GM12878 (cell line): ENCODE data around the gene NECTIN1. TPM values are rescaled to one million over a fixed set of nuclear protein-coding genes. Genes with fewer than 3 reads are reported as not detected.

Experiments used
- ATAC-seq: fragments of 200-7000 bp; cut with Tn5 transposase; 3 replicates; pipeline ENCODE4 v1.9.1; 2020; ENCODE audit warnings: mild to moderate bottlenecking, moderate library complexity
- BruUV-seq: library from RNA; stranded (reverse); fragments of 400-500 nt; replicated peaks from 2 replicates; lab custom pipeline; 2021; lab: Mats Ljungman, UMichigan
- CTCF ChIA-PET: fragments of 300-600 bp; sonication (Branson Sonifier 250); formaldehyde crosslinking; extraction: SDS; loops from one replicate; lab custom pipeline; 2021; ENCODE audit warnings: inconsistent platforms; lab: Yijun Ruan, JAX
- POLR2A ChIA-PET: fragments of 350-600 bp; formaldehyde crosslinking; extraction: SDS; loops from one replicate; lab custom pipeline; 2021; ENCODE audit warnings: inconsistent platforms; lab: Charles Lee
- RAD21 ChIA-PET: fragments of 300-600 bp; sonication (Branson Sonifier 250); formaldehyde crosslinking; loops from one replicate; lab custom pipeline; 2023; ENCODE audit warnings: antibody characterized with exemption; ENCODE audit not compliant: unreplicated experiment; lab: Charles Lee
- SMC1A ChIA-PET: fragments of 300-600 bp; sonication (Branson Sonifier 250); formaldehyde crosslinking; loops from one replicate; lab custom pipeline; 2023; ENCODE audit not compliant: unreplicated experiment, uncharacterized antibody; lab: Charles Lee
- DNase-seq: peaks from one replicate; pipeline ENCODE4 v3.0.0-alpha.2; 2011; ENCODE audit warnings: low read depth, low spot score
- FAIRE-seq: peaks from 3 replicates; lab custom pipeline; 2011; peaks lifted over from hg19 to GRCh38; lab: Jason Lieb, UNC
- H2AFZ ChIP-seq: 2 replicates; pipeline ENCODE4 v1.6.0; 2011; ENCODE audit warnings: low read depth, low read length, control low read depth; ENCODE audit not compliant: control insufficient read depth
- H3K27ac ChIP-seq: 2 replicates; pipeline ENCODE4 v1.5.1; 2011; ENCODE audit warnings: control low read depth; ENCODE audit not compliant: control insufficient read depth, insufficient read depth
- H3K27me3 ChIP-seq, 2 experiments: replicated peaks in 1 of 2; 2 replicates each; pipeline versions ENCODE4 v1.6.0 to v1.6.1; 2011; ENCODE audit warnings: low read length in 1 of 2; ENCODE audit not compliant: control insufficient read depth in 2 of 2, insufficient read depth in 2 of 2
- H3K36me3 ChIP-seq, 2 experiments: 2 replicates each; pipeline ENCODE4 v1.5.1; 2011; ENCODE audit warnings: low read length in 1 of 2; ENCODE audit not compliant: control insufficient read depth in 2 of 2, insufficient read depth in 2 of 2
- H3K4me1 ChIP-seq: 2 replicates; pipeline ENCODE4 v1.6.1; 2011; ENCODE audit warnings: mild to moderate bottlenecking, low read length, moderate library complexity, mixed read lengths; ENCODE audit not compliant: control insufficient read depth, insufficient read depth
- H3K4me2 ChIP-seq: 2 replicates; pipeline ENCODE4 v1.6.0; 2011; ENCODE audit warnings: control low read depth; ENCODE audit not compliant: control insufficient read depth, insufficient read depth
- H3K4me3 ChIP-seq: fragments of 200-600 bp; sonication (generic); 2 replicates; pipeline ENCODE4 v1.5.1; 2016
- H3K79me2 ChIP-seq: 2 replicates; pipeline ENCODE4 v1.6.0; 2011; ENCODE audit warnings: low read length; ENCODE audit not compliant: control insufficient read depth, insufficient read depth
- H3K9ac ChIP-seq: 2 replicates; pipeline ENCODE4 v1.8.0; 2011; ENCODE audit warnings: low read length, control low read depth, mixed read lengths; ENCODE audit not compliant: control insufficient read depth, insufficient read depth
- H3K9me3 ChIP-seq: replicated peaks from 3 replicates; pipeline ENCODE4 v1.5.1; 2011; ENCODE audit warnings: mild to moderate bottlenecking, low read length; ENCODE audit not compliant: control insufficient read depth, insufficient read depth
- H4K20me1 ChIP-seq: 2 replicates; pipeline ENCODE4 v1.6.0; 2011; ENCODE audit not compliant: control insufficient read depth, insufficient read depth
- CTCF ChIP-seq, 3 experiments: IDR thresholded peaks in 2 of 3; conservative IDR thresholded peaks in 1 of 3; 2 replicates each; pipeline ENCODE4 v1.5.1; 2011; ENCODE audit warnings: low read depth in 3 of 3, low read length in 3 of 3, mild to moderate bottlenecking in 3 of 3, control low read depth in 2 of 3, moderate library complexity in 2 of 3, inconsistent platforms in 1 of 3, mixed read lengths in 1 of 3; ENCODE audit not compliant: control insufficient read depth in 2 of 3, insufficient read depth in 1 of 3; ENCODE audit errors: extremely low read depth in 1 of 3
- FOXK2 ChIP-seq: fragments of 450-650 bp; IDR thresholded peaks from 2 replicates; pipeline ENCODE4 v1.6.1; 2017; ENCODE audit warnings: mild to moderate bottlenecking, moderate library complexity
- HDAC2 ChIP-seq: fragments of 200-600 bp; sonication (generic); IDR thresholded peaks from 2 replicates; pipeline ENCODE4 v1.6.1; 2017
- MYB ChIP-seq: fragments of 150-350 bp; IDR thresholded peaks from 2 replicates; pipeline ENCODE4 v1.6.1; 2014; ENCODE audit warnings: mild to moderate bottlenecking, low read depth, low read length, borderline replicate concordance
- RB1 ChIP-seq: fragments of 450-650 bp; formaldehyde crosslinking; IDR thresholded peaks from 2 replicates; pipeline ENCODE4 v1.6.1; 2017; ENCODE audit warnings: mild to moderate bottlenecking, borderline replicate concordance
- SMC3 ChIP-seq: IDR thresholded peaks from 2 replicates; pipeline ENCODE4 v1.6.1; 2011; ENCODE audit warnings: low read length, improper control_type of control experiment, borderline replicate concordance
- WGBS: methylation state at CpG from one replicate; pipeline ENCODE4 v1.1.6; 2016; ENCODE audit warnings: low lambda C conversion rate; ENCODE audit not compliant: insufficient replicate concordance, insufficient coverage; ENCODE audit errors: missing lambda C conversion rate; 5-methylcytosine and 5-hydroxymethylcytosine counted together
- in situ Hi-C: fragments of 300-500 bp; cut with MboI; formaldehyde crosslinking; loops from 9 replicates; pipeline ENCODE4 v1.14.3; 2018; ENCODE audit warnings: mixed read lengths
- intact Hi-C: fragments of 100-400 bp; cut with micrococcal nuclease; formaldehyde crosslinking; loops from one replicate; pipeline ENCODE4 v1.14.2; 2022; ENCODE audit not compliant: unreplicated experiment
- polyA plus RNA-seq, 11 experiments: library from polyadenylated mRNA; depleted of rRNA in 4 of 11; unstranded in 6 of 11; stranded (reverse) in 5 of 11; fragments of >200 nt; fragmentation: Nextera tagmentation in 4 of 11; fragmentation: Illumina TruSeq in 1 of 11; extraction: Ambion mirVana in 4 of 11; extraction: Trizol in 1 of 11; gene quantifications; 1 replicate in 1 of 11; 2 replicates in 10 of 11; pipeline versions ENCODE4 v1.2.1 to v1.2.3, GENCODE V29; 2011 to 2016; ENCODE audit warnings: inconsistent platforms in 2 of 11, missing spikeins in 2 of 11, low read depth in 1 of 11
- total RNA-seq, 4 experiments: library from RNA; depleted of rRNA in 3 of 4; stranded (reverse); fragments of >200 nt in 3 of 4; fragmentation: Illumina TruSeq in 1 of 4; extraction: Trizol in 1 of 4; gene quantifications; 2 replicates each; pipeline versions ENCODE4 v1.2.1 to v1.2.3, GENCODE V29; 2013 to 2021

NECTIN1 gene
- total and polyA plus RNA-seq, 10 of the 15 experiments (the other 5 are each of a cell fraction or from before 2014, with no cell fraction given), result 0.97 to 9.2 (median 2.3) TPM

- WGBS, result 44% methylated on average over 6 of the region's 6 CpGs
- no peak overlapping the region for H3K9ac ChIP-seq
- no peak overlapping the region for H3K27ac ChIP-seq
- DNase-seq (no peak), ATAC-seq (no peak), FAIRE-seq (no peak)
- ChIA-PET POLR2A (no interaction called here), CTCF (interaction anchor here (1.0 to 2.8 kb wide), 4 partner anchors 11 to 484 kb away, joined by 3 to 14 read pairs (median 4); no protein-coding TSS in a partner anchor), RAD21 (interaction anchor here (0.5 kb wide), 1 partner anchor 462 kb away, joined by 5 read pairs; no protein-coding TSS in a partner anchor), SMC1A (no interaction called here)
- H2AFZ ChIP-seq, result no peak overlapping the region
- H3K79me2 ChIP-seq, result no peaks in the 10 kb centered on the region
- no peaks in the 10 kb centered on the region for H3K36me3 ChIP-seq
- intact Hi-C loops (no loop called here), in situ Hi-C loops (no loop called here)
- no peaks in the 10 kb centered on the region for H3K4me1 ChIP-seq
- no peaks in the 10 kb centered on the region for H4K20me1 ChIP-seq
- H3K27me3 ChIP-seq, result peaks cover 0 to 3% of the 10 kb centered on the region in 2 experiments; a peak in 3 of 4 replicates
- no peaks in the 10 kb centered on the region for H3K9me3 ChIP-seq
- no peak overlapping the region for H3K4me3 ChIP-seq
- TF ChIP-seq SMC3 (no peak), HDAC2 (no peak), MYB (no peak), FOXK2 (no peak)
- BruUV-seq, result no TSS peak
- no peak overlapping the region for H3K4me2 ChIP-seq
Observed at GRCh38 chr11:119624629-119625028, 104.4 kb downstream of the NECTIN1 start.

GRCh38 chr11:119624102-119624615, 104.8 kb downstream of the NECTIN1 start:
- DNase-seq (no peak), FAIRE-seq (no peak), ATAC-seq (peak; percentile 53)
- H4K20me1 ChIP-seq, result no peaks in the 10 kb centered on the region
- no peaks in the 10 kb centered on the region for H3K9me3 ChIP-seq
- no peaks in the 10 kb centered on the region for H3K36me3 ChIP-seq
- 9% methylated on average over 5 of the region's 9 CpGs for WGBS
- no peaks in the 10 kb centered on the region for H3K79me2 ChIP-seq
- intact Hi-C loops, result no loop called here
- no peak overlapping the region for H2AFZ ChIP-seq
- ChIA-PET RAD21 (no interaction called here), CTCF (interaction anchor here (0.7 to 2.8 kb wide), 6 partner anchors 8 to 198 kb away, joined by 3 to 14 read pairs (median 4); no protein-coding TSS in a partner anchor), SMC1A (interaction anchor here (0.5 kb wide), 1 partner anchor 102 kb away, joined by 3 read pairs; no protein-coding TSS in a partner anchor), POLR2A (no interaction called here)
- no peak overlapping the region for H3K4me3 ChIP-seq
- no TSS peak for BruUV-seq
- H3K9ac ChIP-seq, result no peak overlapping the region
- in situ Hi-C loops, result no loop called here
- peaks cover 0 to 3% of the 10 kb centered on the region in 2 experiments; a peak in 3 of 4 replicates for H3K27me3 ChIP-seq
- TF ChIP-seq CTCF (IDR thresholded peaks at IDR 0.05 in 2 of 3, conservative IDR thresholded peaks at IDR 0.05 in 1 of 3; ENCODE audit: control insufficient read depth in 2 of 3, extremely low read depth in 1 of 3, insufficient read depth in 1 of 3, low read depth in 3 of 3, low read length in 3 of 3), result peak; percentile 18 to 71 (median 47); a peak in 5 of 6 replicates
- TF ChIP-seq RB1, result no peak
- H3K4me2 ChIP-seq, result no peak overlapping the region
- H3K27ac ChIP-seq, result no peak overlapping the region
- no peaks in the 10 kb centered on the region for H3K4me1 ChIP-seq
